Suprapubic skin (tissue), 3 donors: ENCODE measurements around the gene IL18R1.

Source experiments
- CTCF ChIP-seq, 2 donors: fragments of 200-600 bp in 1 of 2; fragments of 450-650 bp in 1 of 2; sonication (generic) in 1 of 2; IDR thresholded peaks; one replicate each; pipeline ENCODE4 v1.5.1; 2016 to 2019; ENCODE audit warnings: antibody characterized with exemption in 2 of 2, mild to moderate bottlenecking in 1 of 2, moderate library complexity in 1 of 2
- POLR2AphosphoS5 ChIP-seq, 3 donors: sonication (generic); formaldehyde crosslinking; IDR thresholded peaks; one replicate each; pipeline ENCODE4 v1.6.1; 2017; ENCODE audit warnings: antibody characterized with exemption in 3 of 3

- no peak for TF ChIP-seq CTCF (IDR thresholded peaks at IDR 0.05)
- TF ChIP-seq POLR2AphosphoS5 (IDR thresholded peaks at IDR 0.05): no peak
Observed at GRCh38 chr2:102392942-102393341, 37.3 kb downstream of the IL18R1 start.
